ENCODE data around the gene MED27. TPM values are rescaled to one million over a fixed set of nuclear protein-coding genes. Genes with fewer than 3 reads are reported as not detected.

The MED27 gene
- total RNA-seq, 2 experiments from 2014 or later = 25.7 to 28.2 TPM

DNA sequence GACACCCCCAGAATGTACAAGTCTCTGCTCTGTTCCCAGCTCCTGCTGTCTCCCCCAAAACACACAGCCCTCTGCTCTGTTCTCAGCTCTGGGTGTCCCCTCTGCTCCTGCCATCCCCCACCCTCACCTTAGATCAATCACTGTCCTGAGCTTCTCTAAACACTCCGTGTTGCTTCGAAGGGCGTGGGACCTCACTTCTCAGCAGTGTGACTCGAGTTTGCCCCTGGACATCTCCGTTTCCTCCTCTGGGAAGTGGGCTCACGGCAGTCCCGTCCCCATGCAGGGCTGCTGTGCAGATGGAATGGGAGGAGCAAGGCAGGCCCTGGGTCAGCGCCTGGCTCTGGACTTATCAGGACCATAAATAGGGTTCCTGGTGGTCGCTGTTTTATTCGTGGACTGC is 241.8 kb downstream of the MED27 start:
- Mint-ChIP-seq H3K27me3 (peaks cover 4% of the 10 kb centered on the region), H3K9me3 (ENCODE audit: low read depth) (peaks cover 3% of the 10 kb centered on the region), H3K27ac (peak overlapping the region; percentile 49), H3K36me3 (no peaks in the 10 kb centered on the region), H3K4me1 (peaks cover 22% of the 10 kb centered on the region), H3K4me3 (no peak overlapping the region)
- ATAC-seq = no peak
- DNase-seq = no peak
- CTCF ChIA-PET = interaction anchor here (0.9 to 2.8 kb wide), 3 partner anchors 114 to 398 kb away, joined by 3 to 9 read pairs (median 5); no protein-coding TSS in a partner anchor

DNA sequence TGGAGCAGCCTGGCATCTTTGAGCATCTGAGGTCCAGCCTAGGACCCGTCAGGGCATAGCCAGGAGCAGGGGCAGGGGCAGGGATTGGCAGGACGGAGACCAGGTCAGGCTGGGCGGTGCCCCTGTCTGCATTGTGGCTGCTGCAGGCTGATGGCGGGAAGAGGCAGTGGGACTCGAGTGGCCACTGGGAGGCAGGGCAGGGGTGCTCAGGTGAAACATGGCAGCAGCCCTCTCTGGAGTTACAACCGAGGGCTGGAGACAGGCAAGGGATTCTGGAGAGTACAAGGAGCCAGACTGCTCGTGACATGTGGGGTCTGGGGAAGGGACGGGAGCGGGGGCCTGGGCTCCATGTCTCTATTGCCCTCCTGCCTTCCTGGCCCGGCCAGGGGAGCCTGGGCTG is 242.4 kb downstream of the MED27 start:
- H3K36me3 Mint-ChIP-seq = no peaks in the 10 kb centered on the region
- CTCF ChIA-PET = interaction anchor here (0.9 to 1.6 kb wide), 2 partner anchors 114 to 289 kb away, joined by 3 to 5 read pairs; no protein-coding TSS in a partner anchor
- peaks cover 3% of the 10 kb centered on the region for H3K9me3 Mint-ChIP-seq (ENCODE audit: low read depth)

DNA sequence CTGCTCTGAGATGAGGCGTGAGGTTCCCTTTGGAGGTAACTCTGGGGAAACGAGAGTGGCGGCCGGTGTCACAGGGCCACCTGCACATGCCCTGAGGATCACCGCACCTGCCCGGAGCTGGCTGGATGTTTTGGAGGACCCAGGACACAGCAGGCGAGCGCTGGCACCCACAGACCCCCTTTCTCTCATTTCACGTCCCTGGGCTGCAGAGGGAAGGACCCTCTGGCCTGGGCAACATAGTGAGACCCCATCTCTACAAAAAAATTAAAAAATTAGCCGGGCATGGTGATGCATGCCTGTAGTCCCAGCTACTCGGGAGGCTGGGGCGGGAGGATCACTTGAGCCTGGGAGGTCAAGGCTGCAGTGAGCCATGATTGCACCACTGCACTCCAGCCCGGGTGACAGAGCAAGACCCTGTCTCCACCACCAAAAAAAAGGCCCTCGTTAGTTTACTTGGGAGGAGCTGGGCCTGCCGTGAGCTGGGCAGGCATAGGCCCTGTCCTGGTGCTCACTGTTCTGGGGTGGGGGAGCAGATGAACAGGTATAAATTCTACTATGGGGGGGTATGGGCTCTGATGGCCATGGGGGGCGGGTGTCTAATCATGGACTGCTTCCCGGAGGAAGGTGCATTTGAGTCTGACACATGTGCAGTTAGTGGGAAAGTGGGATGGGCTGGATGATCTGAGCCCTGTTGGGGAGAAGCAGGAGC is 242.9 kb downstream of the MED27 start:
- Mint-ChIP-seq H3K4me1 (peaks cover 24% of the 10 kb centered on the region), H3K9me3 (ENCODE audit: low read depth) (peaks cover 3% of the 10 kb centered on the region), H3K27ac (no peak overlapping the region), H3K27me3 (peaks cover 5% of the 10 kb centered on the region), H3K4me3 (no peak overlapping the region), H3K36me3 (no peaks in the 10 kb centered on the region)
- DNase-seq (no peak), ATAC-seq (no peak)
- CTCF ChIA-PET = interaction anchor here (1.6 kb wide), 1 partner anchor 290 kb away, joined by 5 read pairs; no protein-coding TSS in a partner anchor

More for the DNA sequence above, 242.4 kb downstream of the MED27 start:
- Mint-ChIP-seq H3K4me3 (no peak overlapping the region), H3K27me3 (peaks cover 5% of the 10 kb centered on the region), H3K27ac (no peak overlapping the region), H3K4me1 (peaks cover 24% of the 10 kb centered on the region)
- DNase-seq = no peak
- ATAC-seq = no peak

DNA sequence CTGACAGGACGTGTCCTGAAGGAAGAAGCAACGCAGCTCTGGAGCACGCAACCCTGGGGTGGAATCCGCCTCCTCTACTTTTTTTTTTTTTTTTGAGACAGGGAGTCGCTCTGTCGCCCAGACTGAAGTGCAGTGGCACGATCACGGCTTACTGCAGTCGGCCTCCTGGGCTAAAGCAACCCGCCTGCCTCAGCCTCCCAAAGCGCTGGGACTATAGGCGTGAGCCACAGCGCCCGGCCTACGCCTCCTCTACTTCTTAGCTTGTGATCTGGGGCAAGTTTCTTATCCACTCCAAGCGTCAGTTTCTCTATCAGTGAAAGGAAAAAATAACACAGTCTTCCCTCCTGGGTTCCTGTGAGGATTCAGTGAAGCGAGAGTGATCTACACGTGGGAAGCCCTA is 243.6 kb downstream of the MED27 start:
- H3K36me3 Mint-ChIP-seq = no peaks in the 10 kb centered on the region
- no peak for DNase-seq
- H3K4me3 Mint-ChIP-seq = no peak overlapping the region
- CTCF ChIA-PET = no interaction called here
- no peak overlapping the region for H3K27ac Mint-ChIP-seq
- no peak for ATAC-seq
- H3K4me1 Mint-ChIP-seq = peaks cover 24% of the 10 kb centered on the region
- H3K9me3 Mint-ChIP-seq (ENCODE audit: low read depth) = peaks cover 3% of the 10 kb centered on the region
- peaks cover 5% of the 10 kb centered on the region for H3K27me3 Mint-ChIP-seq

DNA sequence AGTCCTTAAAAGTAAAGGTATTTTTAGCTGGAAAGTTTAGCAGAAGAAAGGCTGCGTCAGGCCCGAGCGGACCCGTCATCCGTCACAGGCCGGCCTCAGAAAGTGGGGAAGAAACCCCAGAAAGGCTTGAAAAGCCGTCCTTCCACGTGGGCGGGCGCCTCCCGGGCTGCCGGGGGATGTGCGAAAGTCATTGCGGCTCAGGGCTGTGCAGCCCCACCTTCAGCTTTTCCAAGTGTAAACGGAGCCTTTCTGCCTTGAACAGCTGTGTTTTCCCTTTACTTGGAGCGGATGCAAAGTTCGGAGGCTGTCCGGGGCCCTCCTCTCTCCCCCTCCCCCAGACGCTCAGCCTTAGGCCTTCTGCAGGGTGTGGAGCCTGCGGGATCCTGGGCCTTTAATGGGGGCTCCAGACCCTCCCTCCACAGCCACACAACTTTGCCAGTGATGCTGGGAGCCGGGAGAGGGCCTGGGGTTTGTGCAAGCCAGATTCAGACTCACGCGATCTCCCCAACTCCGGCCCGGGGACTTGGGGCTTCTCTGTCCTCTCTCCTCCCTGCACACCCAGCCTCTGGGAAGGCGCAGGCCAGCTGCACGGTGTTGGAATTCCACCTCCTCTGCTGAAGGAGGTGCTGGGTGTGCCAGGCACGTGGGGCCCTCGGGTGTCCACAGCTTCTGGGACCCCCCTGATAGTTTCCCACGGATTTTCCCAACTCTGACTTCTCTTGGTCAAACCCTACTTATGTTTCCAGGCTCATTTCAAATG is 244.3 kb downstream of the MED27 start:
- H3K4me3 Mint-ChIP-seq = no peak overlapping the region
- DNase-seq (no peak), ATAC-seq (no peak)
- H3K36me3 Mint-ChIP-seq = no peaks in the 10 kb centered on the region
- H3K4me1 Mint-ChIP-seq = peaks cover 21% of the 10 kb centered on the region
- H3K9me3 Mint-ChIP-seq (ENCODE audit: low read depth) = peaks cover 3% of the 10 kb centered on the region
- H3K27ac Mint-ChIP-seq = no peak overlapping the region
- CTCF ChIA-PET = interaction anchor here (1.3 kb wide), 1 partner anchor 401 kb away, joined by 3 read pairs; no protein-coding TSS in a partner anchor
- peaks cover 8% of the 10 kb centered on the region for H3K27me3 Mint-ChIP-seq

DNA sequence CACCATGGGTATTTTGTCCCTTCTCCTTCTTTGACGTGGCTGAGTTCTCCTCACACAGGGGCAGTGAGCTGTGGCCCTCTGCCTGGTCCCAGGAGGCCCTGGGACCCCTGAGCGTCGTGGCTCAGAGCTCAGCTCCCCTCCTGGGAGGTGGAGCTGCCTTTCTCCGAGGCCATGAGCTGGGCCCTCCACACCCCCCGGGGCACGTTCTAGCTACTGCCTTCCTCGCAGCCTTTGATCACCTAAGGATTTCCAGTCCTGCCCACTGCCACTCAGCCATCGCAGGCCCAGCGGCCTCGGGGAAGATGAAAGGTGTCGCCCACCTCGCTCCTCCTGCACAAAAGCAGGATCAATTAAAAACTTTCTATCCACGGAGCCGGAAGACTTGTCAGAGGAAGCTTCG is 244.9 kb downstream of the MED27 start:
- Mint-ChIP-seq H3K4me1 (peaks cover 15% of the 10 kb centered on the region), H3K27me3 (peaks cover 8% of the 10 kb centered on the region), H3K9me3 (ENCODE audit: low read depth) (peaks cover 3% of the 10 kb centered on the region), H3K4me3 (no peak overlapping the region), H3K27ac (no peak overlapping the region), H3K36me3 (no peaks in the 10 kb centered on the region)
- DNase-seq (no peak), ATAC-seq (no peak)
- CTCF ChIA-PET = interaction anchor here (1.3 kb wide), 1 partner anchor 402 kb away, joined by 3 read pairs; no protein-coding TSS in a partner anchor

DNA sequence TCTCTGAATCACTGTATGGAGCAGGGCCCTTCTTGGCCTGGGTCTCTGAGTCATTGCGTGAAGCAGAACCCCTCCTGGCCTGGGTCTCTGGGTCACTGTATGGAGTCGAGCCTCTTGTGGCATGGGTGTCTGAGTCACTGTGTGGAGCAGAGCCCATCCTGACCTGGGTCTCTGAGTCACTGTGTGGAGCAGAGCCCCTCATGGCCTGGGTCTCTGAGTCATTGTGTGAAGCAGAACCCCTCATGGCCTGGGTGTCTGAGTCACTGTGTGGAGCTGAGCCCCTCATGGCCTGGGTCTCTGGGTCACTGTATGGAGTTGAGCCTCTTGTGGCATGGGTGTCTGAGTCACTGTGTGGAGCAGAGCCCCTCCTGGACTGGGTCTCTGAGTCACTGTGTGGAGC is 245.8 kb downstream of the MED27 start:
- no peak for ATAC-seq
- Mint-ChIP-seq H3K9me3 (ENCODE audit: low read depth) (peaks cover 3% of the 10 kb centered on the region), H3K27ac (no peak overlapping the region), H3K4me3 (no peak overlapping the region), H3K27me3 (peaks cover 8% of the 10 kb centered on the region), H3K36me3 (no peaks in the 10 kb centered on the region), H3K4me1 (peaks cover 9% of the 10 kb centered on the region)
- no peak for DNase-seq
- CTCF ChIA-PET = interaction anchor here (1.3 kb wide), 1 partner anchor 403 kb away, joined by 3 read pairs; no protein-coding TSS in a partner anchor

DNA sequence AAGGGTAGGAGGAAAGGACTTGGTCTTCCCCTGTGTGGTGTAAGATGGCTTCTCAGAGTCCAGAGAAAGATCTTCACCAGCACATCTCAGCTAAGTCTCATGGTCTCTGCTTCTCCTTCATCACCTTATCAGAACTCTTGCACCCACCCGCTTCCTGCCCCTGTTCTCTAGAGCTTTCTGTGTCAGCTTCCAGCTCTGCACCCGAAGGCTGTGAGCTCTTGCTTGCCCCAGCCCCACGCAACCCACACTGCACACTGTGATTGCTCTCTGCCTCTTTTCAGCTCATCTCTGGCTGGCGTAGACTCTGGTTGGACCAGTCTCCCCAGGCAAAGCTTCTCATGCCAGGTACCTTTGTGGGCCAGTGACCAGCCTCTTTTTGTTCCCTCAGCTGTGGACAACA is 246.6 kb downstream of the MED27 start:
- H3K27ac Mint-ChIP-seq = no peak overlapping the region
- H3K4me3 Mint-ChIP-seq = no peak overlapping the region
- peaks cover 3% of the 10 kb centered on the region for H3K9me3 Mint-ChIP-seq (ENCODE audit: low read depth)
- peaks cover 8% of the 10 kb centered on the region for H3K27me3 Mint-ChIP-seq
- CTCF ChIA-PET = no interaction called here
- DNase-seq = no peak
- ATAC-seq = no peak
- H3K36me3 Mint-ChIP-seq = no peaks in the 10 kb centered on the region
- H3K4me1 Mint-ChIP-seq = peaks cover 6% of the 10 kb centered on the region

DNA sequence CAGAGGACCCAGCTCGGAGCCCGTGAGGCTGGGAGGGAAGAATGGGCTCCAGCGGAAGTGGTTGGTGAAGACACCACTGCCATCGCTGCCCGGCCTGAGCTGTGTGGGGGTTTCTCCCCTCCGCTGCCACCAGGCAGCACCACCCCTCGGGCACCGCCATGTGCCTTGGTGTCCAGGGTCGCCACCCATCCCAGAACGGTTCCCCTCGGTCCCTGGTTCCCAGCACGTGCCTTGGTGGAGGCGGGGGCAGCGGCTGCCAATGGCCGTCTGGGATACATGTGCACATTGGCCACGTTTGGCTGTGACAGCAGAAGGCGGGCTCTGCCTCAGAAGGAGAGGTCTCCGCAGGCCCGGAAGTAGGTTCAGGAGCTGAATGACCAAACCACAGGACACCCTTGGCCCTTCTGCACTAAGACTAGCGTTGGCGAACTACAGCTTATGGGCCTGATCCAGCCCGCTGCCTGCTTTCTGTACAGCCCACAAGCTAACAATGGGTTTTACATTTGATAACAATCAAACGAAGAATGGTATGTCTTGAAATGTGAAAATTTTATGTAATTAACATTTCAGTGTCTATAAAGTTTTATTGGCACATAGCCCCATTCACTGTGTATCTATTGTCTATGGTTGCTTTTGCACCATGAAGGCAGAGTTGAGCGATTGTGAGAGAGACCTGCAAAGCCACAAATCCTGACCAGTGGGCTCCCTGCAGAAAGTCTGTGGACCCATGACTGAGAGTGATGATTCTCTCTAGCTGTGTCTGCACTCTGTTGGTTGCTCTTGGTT is 248.1 kb downstream of the MED27 start:
- Mint-ChIP-seq H3K4me3 (no peak overlapping the region), H3K36me3 (no peaks in the 10 kb centered on the region), H3K27me3 (peaks cover 4% of the 10 kb centered on the region), H3K9me3 (ENCODE audit: low read depth) (peaks cover 3% of the 10 kb centered on the region), H3K4me1 (peaks cover 6% of the 10 kb centered on the region), H3K27ac (no peak overlapping the region)
- ATAC-seq = no peak
- no peak for DNase-seq
- CTCF ChIA-PET = interaction anchor here (1.0 kb wide), 1 partner anchor 119 kb away, joined by 3 read pairs; no protein-coding TSS in a partner anchor

DNA sequence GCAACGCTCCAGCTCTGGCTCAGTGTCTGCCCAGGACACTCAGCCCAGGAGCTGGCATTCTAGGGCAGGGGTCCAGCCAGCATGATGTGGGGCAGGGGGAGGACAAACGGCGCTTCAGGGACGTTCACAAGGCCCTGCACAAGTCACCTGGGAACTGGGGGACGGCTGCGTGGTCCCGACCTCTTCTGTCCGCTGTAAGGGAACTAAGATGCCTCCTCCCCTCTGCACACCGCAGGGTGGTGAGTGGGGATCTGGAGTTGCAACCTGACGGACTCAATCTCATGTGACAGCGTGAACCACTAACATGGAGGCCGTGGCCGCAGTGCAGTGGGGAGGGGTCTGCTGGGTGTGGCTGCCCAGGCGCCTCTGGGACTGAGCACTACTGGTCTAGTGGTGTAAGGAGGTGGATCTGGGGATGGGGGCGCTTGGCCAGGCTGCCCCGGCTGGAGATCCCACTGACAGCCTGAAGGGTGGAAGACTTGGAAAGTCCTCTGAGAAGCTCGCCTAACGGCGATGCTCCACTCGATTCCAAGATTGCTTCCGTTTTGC is 251.8 kb downstream of the MED27 start:
- no peak for DNase-seq
- CTCF ChIA-PET = no interaction called here
- H3K27ac Mint-ChIP-seq = no peak overlapping the region
- peaks cover 2% of the 10 kb centered on the region for H3K4me1 Mint-ChIP-seq
- no peaks in the 10 kb centered on the region for H3K9me3 Mint-ChIP-seq (ENCODE audit: low read depth)
- no peaks in the 10 kb centered on the region for H3K36me3 Mint-ChIP-seq
- H3K27me3 Mint-ChIP-seq = peaks cover 18% of the 10 kb centered on the region
- H3K4me3 Mint-ChIP-seq = no peak overlapping the region
- no peak for ATAC-seq

DNA sequence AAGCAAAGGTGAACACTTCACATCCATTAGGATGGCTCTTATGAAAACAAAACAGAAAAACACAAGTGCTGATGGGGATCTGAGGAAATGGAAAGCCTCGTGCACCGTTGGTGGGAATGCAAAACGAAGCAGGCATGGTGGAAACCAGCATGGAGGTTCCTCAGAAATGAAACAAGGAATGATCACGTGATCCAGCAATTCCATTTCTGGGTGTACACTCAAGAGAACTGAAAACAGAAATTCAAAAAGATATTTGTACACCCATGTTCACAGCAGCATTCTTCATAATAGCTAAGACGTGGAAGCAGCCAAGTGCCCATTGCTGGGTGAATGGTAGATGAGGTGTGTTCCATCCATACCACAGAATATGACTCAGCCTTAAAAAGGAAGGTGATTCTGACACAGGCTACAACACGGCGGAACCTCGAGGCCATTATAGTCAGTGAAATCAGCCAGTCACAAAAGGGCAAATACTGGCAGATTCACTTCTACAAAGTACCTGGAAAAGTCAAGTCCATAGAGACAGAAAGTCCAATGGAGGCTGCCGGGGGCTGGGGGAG is 252.6 kb downstream of the MED27 start:
- no peaks in the 10 kb centered on the region for H3K36me3 Mint-ChIP-seq
- peaks cover 16% of the 10 kb centered on the region for H3K27me3 Mint-ChIP-seq
- no peak overlapping the region for H3K27ac Mint-ChIP-seq
- H3K9me3 Mint-ChIP-seq (ENCODE audit: low read depth) = no peaks in the 10 kb centered on the region
- ATAC-seq (no peak), DNase-seq (no peak)
- CTCF ChIA-PET = no interaction called here
- no peak overlapping the region for H3K4me3 Mint-ChIP-seq
- no peaks in the 10 kb centered on the region for H3K4me1 Mint-ChIP-seq

DNA sequence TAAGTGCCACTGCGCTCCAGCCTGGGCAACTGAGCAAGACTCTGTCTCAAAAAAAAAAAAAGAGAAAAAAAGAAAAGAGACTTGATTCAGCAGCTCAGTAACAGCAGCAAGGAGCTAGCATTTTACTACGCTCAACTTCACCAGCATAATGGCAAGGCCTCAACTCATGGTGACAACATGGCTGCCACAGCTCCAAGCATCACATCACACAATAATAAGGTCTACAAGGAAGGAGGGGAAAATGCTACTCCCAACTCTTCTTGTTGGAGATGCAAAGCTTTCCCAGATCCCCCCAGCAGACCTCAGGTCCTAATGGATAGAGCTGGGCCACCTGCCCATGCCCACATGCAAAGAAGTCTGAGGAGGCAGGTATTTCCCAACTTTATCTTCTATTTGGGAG is 253.6 kb downstream of the MED27 start:
- Mint-ChIP-seq H3K9me3 (ENCODE audit: low read depth) (no peaks in the 10 kb centered on the region), H3K27me3 (peaks cover 24% of the 10 kb centered on the region), H3K4me3 (no peak overlapping the region), H3K27ac (no peak overlapping the region), H3K36me3 (no peaks in the 10 kb centered on the region), H3K4me1 (no peaks in the 10 kb centered on the region)
- CTCF ChIA-PET = no interaction called here
- ATAC-seq = no peak
- no peak for DNase-seq

Data from activated CD8-positive, alpha-beta memory T cell treated with anti-CD3 and anti-CD28 coated beads, Interleukin-2, amount 10 ng/mL, durations not matched to agents 7 days and 5 days (primary cell).